A375 (cell line): ENCODE data around the gene NUDT13. TPM values are rescaled to one million over a fixed set of nuclear protein-coding genes. Genes with fewer than 3 reads are reported as not detected.

Source experiments
- small RNA-seq: library from RNA; depleted of rRNA; stranded (forward); fragments of <200 nt; gene quantifications from one replicate; pipeline ENCODE3, GENCODE V24; 2014
- total RNA-seq: library from RNA; depleted of rRNA; stranded (reverse); fragments of >200 nt; shearing (Covaris generic); gene quantifications from 2 replicates; pipeline ENCODE4 v1.2.3, GENCODE V29; 2014; rRNA removed

Gene NUDT13
- 1.3 TPM in 2 replicates for total RNA-seq

GRCh38 chr10:73110345-73110849, at the start of gene NUDT13:
Gene NUDT13 (plus strand): TSS chr10:73110455. CDS start chr10:73114366, 3,911 bp downstream.

GRCh38 chr10:73096449-73097304, 13.6 kb upstream of the NUDT13 start, which contains the start of gene P4HA1:
Gene P4HA1 (minus strand): TSS chr10:73096866. CDS start chr10:73074883, 21,983 bp downstream.

GRCh38 chr10:73167783-73168464, 57.7 kb downstream of the NUDT13 start, which contains the start of the genes ECD and FAM149B1:
Gene ECD (minus strand): TSS chr10:73168008. CDS start chr10:73163937, 4,071 bp downstream.
Gene FAM149B1 (plus strand): TSS chr10:73168119. CDS start chr10:73168340, 221 bp downstream.

Small RNA genes lying within 50 kb of the gene (small RNA-seq; reads per million reads assigned to genes)
- gene RF00019 (not detected), gene SNORA11F (0.59 reads per million, percentile 33 among the genes with 10 or more reads in this experiment)

Other genes with a start within 250 kb of the NUDT13 start
- gene OIT3, start 216.7 kb upstream of the NUDT13 start, total RNA-seq = not detected in 2 replicates
- not detected in 2 replicates for gene PLA2G12B, start 155.6 kb upstream of the NUDT13 start, total RNA-seq
- gene P4HA1, start 13.6 kb upstream of the NUDT13 start, total RNA-seq = 34.3 and 40.2 TPM in 2 replicates
- gene ECD, start 57.6 kb downstream of the NUDT13 start, total RNA-seq = 23.3 and 31.3 TPM in 2 replicates
- 5.9 and 8.1 TPM in 2 replicates for gene FAM149B1, start 57.7 kb downstream of the NUDT13 start, total RNA-seq
- 51.6 and 54.0 TPM in 2 replicates for gene DNAJC9, start 136.8 kb downstream of the NUDT13 start, total RNA-seq
- 59.1 and 60.8 TPM in 2 replicates for gene MRPS16, start 142.2 kb downstream of the NUDT13 start, total RNA-seq
- gene CFAP70, start 248.4 kb downstream of the NUDT13 start, total RNA-seq = 0.11 and 0.15 TPM in 2 replicates